ENCODE data around the gene IFNA4. TPM values are rescaled to one million over a fixed set of nuclear protein-coding genes. Genes with fewer than 3 reads are reported as not detected.

Gene IFNA4
- total and polyA plus RNA-seq, 2 of the 8 experiments (the other 6 are each of a cell fraction or from before 2014, with no cell fraction given): not detected

GRCh38 chr9:21233258-21233657 lies 45.9 kb upstream of the IFNA4 start:
- Histone ChIP-seq H4K5ac (ENCODE audit: insufficient read length, low read depth, low read length) (no peak overlapping the region), H4K8ac (ENCODE audit: extremely low read depth, insufficient read depth, low read length) (no peak overlapping the region), H3K79me1 (ENCODE audit: low read depth, low read length) (no peaks in the 10 kb centered on the region), H3K9me3 (ENCODE audit: insufficient read depth in 2 of 2, low read depth in 1 of 2, low read length in 1 of 2) (no peaks in the 10 kb centered on the region), H3K23ac (ENCODE audit: insufficient read length) (no peak overlapping the region), H2BK5ac (ENCODE audit: low read depth, low read length) (no peak overlapping the region), H2BK20ac (ENCODE audit: low read length) (no peak overlapping the region), H4K91ac (replicated peaks; ENCODE audit: insufficient read length, low read length) (no peak overlapping the region), H3K27ac (ENCODE audit: low read depth, low read length) (no peak overlapping the region), H2AFZ (ENCODE audit: low read length) (peak overlapping the region; percentile 32; the same call in 1 of the 2 replicates), H3K56ac (replicated peaks; ENCODE audit: insufficient read length, low read depth, low read length) (no peak overlapping the region), H4K20me1 (replicated peaks in 1 of 2; ENCODE audit: control insufficient read depth in 1 of 2, insufficient read depth in 2 of 2, low read length in 2 of 2) (no peaks in the 10 kb centered on the region), H3K18ac (ENCODE audit: extremely low read depth, low read length) (no peak overlapping the region), H3K23me2 (ENCODE audit: low read depth, low read length) (no peaks in the 10 kb centered on the region), H2BK120ac (replicated peaks; ENCODE audit: low read depth, low read length) (no peak overlapping the region), H2AK5ac (ENCODE audit: low read depth, low read length) (no peak overlapping the region), H3K4me3 (ENCODE audit: extremely low read depth in 1 of 4, insufficient read depth in 2 of 4, low read depth in 3 of 4, low read length in 4 of 4) (no peak overlapping the region), H3K79me2 (ENCODE audit: control insufficient read depth in 1 of 2, insufficient read depth in 2 of 2, low read length in 2 of 2) (no peaks in the 10 kb centered on the region), H3K36me3 (ENCODE audit: control insufficient read depth in 2 of 4, insufficient read depth in 4 of 4, low read length in 3 of 4) (no peaks in the 10 kb centered on the region), H3K4me2 (ENCODE audit: insufficient read depth in 1 of 2, low read depth in 2 of 2, low read length in 2 of 2) (no peak overlapping the region), H3K4ac (replicated peaks; ENCODE audit: insufficient read length, low read depth, low read length) (no peak overlapping the region), H3K9ac (replicated peaks in 1 of 4; ENCODE audit: extremely low read depth in 1 of 4, low read depth in 3 of 4, low read length in 3 of 4) (no peak overlapping the region), H3K14ac (ENCODE audit: insufficient read length) (no peak overlapping the region), H2BK12ac (ENCODE audit: low read depth, low read length) (no peak overlapping the region), H3K4me1 (replicated peaks in 1 of 4; ENCODE audit: control insufficient read depth in 3 of 4, insufficient read depth in 4 of 4, low read length in 3 of 4) (no peaks in the 10 kb centered on the region), H2BK15ac (ENCODE audit: low read length) (no peak overlapping the region), H3K27me3 (replicated peaks in 1 of 4; ENCODE audit: control insufficient read depth in 3 of 4, extremely low read depth in 1 of 4, insufficient read depth in 3 of 4, low read length in 3 of 4) (no peaks in the 10 kb centered on the region)
- FAIRE-seq: no peak
- DNase-seq (ENCODE audit: low read depth in 1 of 2, low spot score in 2 of 2): no peak
- WGBS, 2 experiments (ENCODE audit: extremely low coverage in 1 of 2, insufficient coverage in 1 of 2, insufficient read length in 1 of 2, insufficient replicate concordance in 2 of 2, low coverage in 1 of 2, low lambda C conversion rate in 2 of 2, missing lambda C conversion rate in 1 of 2): 100% methylated on average over 2 of the region's 2 CpGs; no CpG with 5 or more reads in 1 of the 2 experiments
- CTCF ChIA-PET (ENCODE audit: partially characterized antibody): interaction anchor here (0.6 to 3.0 kb wide), 11 partner anchors 18 to 555 kb away, joined by 3 to 17 read pairs (median 4); no protein-coding TSS in a partner anchor
- POLR2A ChIA-PET (ENCODE audit: partially characterized antibody): no interaction called here
- TF ChIP-seq CTCF (IDR thresholded peaks at IDR 0.05; ENCODE audit: control extremely low read depth in 1 of 3, insufficient read depth in 1 of 3, low read depth in 1 of 3, low read length in 3 of 3): no peak
- TF ChIP-seq POU5F1 (IDR thresholded peaks at IDR 0.05; ENCODE audit: low read depth, low read length): no peak
- TF ChIP-seq NRF1 (IDR thresholded peaks at IDR 0.05; ENCODE audit: low read depth, low read length): no peak
- no peak for TF ChIP-seq POLR2A (IDR thresholded peaks at IDR 0.05; ENCODE audit: control extremely low read depth in 1 of 2, low read depth in 2 of 2, low read length in 2 of 2)
- no peak for TF ChIP-seq SP2 (IDR thresholded peaks at IDR 0.05; ENCODE audit: low read length)
